ENCODE measurements around the gene LCN1.

DNA sequence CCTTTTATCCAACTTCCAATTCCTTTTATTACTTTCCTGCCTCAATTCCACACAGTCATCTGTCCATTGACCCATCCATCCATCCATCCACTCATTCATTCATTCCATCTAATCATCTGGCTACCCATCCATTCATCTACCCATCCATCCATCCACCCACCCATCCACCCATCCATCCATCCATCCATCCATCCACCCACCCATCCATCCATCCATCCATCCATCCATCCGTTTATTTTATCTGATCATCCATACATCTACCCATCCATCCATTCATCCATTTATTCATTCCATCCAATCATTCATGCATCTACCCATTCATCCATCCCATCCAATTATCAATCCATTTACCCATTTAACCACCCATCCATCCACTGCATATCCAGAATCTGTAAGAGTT, 51.9 kb downstream of the LCN1 start:
- no peak for TF ChIP-seq POLR2A (IDR thresholded peaks at IDR 0.05)
- no peak for TF ChIP-seq POLR2AphosphoS5 (IDR thresholded peaks at IDR 0.05)
- no peak for TF ChIP-seq CTCF (IDR thresholded peaks at IDR 0.05)
- no peak for TF ChIP-seq EP300 (IDR thresholded peaks at IDR 0.05)

Data from upper lobe of left lung (tissue), 4 donors.